ENCODE measurements around the gene PLLP.

Gene PLLP

DNA sequence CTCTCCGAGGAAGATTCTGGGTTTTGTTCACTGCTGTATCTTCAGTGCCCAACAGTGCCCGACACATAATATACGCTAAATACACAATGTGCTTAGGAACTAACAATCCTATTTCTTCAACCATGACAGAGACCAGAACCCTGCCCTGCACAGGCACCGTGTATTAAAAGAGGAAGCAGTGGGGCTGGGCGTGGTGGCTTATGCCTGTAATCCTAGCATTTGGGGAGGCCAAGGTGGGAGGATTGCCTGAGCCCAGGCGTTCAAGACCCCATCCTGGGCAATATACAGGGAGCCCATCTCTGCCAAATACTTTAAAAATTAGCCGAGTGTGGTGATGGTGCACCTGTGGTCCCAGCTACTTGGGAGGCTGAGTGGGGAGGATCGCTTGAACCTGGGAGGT, 20.1 kb downstream of the PLLP start:
- TF ChIP-seq, protein P1, sequence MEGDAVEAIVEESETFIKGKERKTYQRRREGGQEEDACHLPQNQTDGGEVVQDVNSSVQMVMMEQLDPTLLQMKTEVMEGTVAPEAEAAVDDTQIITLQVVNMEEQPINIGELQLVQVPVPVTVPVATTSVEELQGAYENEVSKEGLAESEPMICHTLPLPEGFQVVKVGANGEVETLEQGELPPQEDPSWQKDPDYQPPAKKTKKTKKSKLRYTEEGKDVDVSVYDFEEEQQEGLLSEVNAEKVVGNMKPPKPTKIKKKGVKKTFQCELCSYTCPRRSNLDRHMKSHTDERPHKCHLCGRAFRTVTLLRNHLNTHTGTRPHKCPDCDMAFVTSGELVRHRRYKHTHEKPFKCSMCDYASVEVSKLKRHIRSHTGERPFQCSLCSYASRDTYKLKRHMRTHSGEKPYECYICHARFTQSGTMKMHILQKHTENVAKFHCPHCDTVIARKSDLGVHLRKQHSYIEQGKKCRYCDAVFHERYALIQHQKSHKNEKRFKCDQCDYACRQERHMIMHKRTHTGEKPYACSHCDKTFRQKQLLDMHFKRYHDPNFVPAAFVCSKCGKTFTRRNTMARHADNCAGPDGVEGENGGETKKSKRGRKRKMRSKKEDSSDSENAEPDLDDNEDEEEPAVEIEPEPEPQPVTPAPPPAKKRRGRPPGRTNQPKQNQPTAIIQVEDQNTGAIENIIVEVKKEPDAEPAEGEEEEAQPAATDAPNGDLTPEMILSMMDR (conservative IDR thresholded peaks at IDR 0.05): no peak

DNA sequence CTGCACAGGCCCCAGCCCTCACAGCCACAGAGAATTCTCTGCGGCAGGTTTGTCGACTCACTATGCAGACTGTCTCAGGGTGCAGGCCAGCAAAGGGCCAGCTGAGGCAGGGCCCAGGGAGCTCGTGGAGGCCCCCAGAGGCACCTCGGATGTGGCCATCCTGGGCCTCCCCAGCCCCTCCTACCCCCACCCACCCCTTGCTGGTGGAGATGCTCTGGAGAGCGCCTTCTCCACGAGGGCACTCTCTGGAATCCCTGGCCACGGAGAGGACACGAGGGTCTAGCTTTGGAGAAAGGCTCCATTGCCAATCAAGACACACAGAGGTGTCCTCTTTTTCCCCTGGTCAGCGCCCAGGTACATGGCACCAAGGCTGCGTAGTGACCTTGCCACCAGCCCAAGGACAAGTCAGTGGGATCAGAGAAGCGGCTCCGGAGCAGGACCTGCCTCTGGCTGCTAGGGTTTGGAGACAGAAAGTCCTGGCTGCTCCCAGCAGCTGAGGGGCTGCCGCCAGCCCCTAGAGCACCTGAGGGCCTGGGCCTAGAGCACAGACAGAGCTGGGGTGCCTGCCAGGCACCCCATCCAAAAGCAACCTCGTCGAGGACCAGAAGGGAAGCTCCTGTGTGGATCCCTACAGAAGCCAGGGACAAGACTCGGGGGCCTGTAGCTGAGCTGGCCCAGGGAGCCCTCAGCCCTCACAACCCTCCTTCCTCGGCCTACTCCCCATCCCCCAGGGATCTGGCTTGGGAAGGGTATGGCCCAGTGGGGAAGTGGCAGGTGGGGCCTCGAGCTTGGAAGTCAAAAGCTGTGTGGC, 20.7 kb downstream of the PLLP start:
- H3K27ac ChIP-seq: no peak overlapping the region
- TF ChIP-seq, protein P1 (conservative IDR thresholded peaks at IDR 0.05): no peak

More for the DNA sequence above, 20.1 kb downstream of the PLLP start:
- H3K27ac ChIP-seq: no peak overlapping the region

DNA sequence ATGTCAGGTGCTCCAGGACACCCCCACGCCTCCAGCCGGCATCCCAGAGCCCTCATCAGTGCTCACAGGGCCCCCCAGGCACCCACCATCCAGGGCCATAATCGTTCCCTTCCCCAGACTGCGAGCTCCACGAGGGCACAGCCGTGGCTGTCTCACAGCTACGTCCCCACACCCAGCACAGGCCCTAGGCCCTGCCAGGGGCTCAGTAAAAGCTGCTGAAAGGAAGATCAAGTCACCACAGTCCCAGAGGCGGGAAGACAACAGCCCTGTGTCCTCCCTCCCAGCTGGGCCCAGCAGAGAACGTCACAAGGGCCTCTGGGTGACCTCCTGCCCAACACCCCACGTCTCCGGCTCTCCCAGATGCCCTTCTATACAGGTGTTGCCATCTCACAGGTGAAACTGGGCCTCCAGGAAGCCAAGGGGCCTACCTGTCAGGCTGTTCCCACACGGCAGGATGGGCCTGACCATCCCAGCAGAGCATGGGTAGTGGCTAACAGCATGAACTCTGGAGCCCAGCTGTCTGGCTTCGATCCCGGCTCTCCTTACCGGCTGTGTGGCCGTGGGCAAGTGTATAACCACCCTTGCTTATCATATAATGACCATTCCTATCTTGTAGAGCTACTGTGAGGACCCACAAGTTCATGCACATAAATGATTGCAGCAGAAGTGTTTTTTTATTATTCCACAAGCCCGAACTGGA, 21.5 kb downstream of the PLLP start:
- no peak overlapping the region for H3K27ac ChIP-seq
- TF ChIP-seq, protein P1 (conservative IDR thresholded peaks at IDR 0.05): no peak

DNA sequence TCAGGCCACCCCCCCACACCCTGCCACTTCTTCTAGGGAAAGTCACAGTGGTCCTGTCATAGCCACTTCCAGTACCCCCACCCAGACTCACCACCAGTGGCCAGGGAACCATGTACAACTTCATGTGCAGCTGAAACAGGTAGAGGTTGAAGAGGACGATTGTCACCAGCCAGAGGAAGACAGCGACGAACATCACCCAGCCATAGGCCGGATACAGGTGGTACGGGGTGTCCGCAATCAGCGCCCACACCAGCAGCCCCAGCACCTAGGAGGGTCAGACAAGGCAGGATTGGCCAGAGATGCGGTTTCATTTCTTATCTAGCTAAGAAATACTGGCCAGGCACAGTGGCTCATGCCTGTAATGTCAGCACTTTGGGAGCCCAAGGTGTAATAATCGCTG, 22.7 kb downstream of the PLLP start:
- TF ChIP-seq, protein P1 (conservative IDR thresholded peaks at IDR 0.05): no peak
- H3K27ac ChIP-seq: no peak overlapping the region

DNA sequence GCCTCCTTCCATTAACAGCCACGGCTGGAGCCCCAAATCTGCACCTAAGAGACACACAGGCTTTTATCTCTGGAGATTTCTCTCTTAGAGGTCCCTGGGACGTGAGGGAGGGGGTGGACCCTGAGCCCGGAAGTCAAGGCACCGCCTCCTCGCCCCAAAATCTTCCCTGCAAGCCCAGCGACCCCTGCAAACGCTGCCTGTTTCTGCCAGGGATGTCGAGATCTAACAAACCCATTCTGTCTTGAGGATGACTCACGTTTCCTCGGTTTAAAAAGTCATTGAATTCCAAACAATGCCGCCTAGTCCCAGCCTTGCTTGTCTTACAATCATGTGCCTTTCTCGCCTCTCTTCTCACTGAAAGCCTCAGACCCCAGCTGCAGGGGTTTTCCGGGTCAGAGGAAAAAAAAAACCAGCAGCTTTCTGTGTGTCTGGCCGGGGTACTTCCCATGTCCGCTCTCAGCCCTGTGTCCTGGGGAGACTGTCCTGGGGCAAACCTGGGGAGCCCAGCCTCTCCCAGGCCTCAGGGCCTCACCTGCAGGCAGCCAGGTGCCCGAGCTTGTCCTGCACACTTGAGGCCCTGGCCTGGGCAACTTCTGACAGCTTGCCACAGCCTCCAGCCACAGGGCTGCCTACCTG, 24.1 kb downstream of the PLLP start:
- TF ChIP-seq, protein P1 (conservative IDR thresholded peaks at IDR 0.05): no peak
- H3K27ac ChIP-seq: no peak overlapping the region

DNA sequence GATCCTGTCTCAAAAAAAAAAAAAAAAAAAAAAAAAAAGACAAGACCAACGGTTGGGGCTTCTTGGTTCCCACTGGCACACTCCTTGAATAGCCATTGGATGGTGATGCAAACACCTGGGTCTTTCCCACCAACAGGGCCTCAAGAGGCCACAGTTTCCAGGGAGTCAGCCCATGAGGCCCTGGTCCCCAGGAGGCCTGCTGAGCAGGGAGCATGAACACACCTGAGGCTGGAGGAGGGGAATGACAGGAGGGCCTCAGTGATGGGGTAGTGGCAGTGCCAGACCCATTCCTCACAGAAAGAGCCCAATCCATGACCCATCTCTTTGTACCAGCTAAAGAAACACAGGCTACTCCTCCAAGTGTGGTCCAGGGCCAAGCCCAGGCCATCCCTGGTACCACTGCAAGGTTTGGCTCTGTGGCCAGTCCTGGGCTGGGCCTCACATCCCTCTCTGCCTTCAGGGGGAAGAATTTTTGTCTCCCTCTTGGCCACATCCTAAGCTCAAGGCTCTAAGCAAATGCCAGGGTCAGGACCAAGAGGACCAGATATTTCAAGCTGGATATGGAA, 25.5 kb downstream of the PLLP start:
- H3K27ac ChIP-seq: no peak overlapping the region
- TF ChIP-seq, protein P1 (conservative IDR thresholded peaks at IDR 0.05): no peak

Measured in VCaP (cell line).